ENCODE measurements around the gene LPAR1.

GRCh38 chr9:111030492-111030891 lies 7.8 kb downstream of the LPAR1 start:
- no peak for TF ChIP-seq BHLHE40 (IDR thresholded peaks at IDR 0.05; ENCODE audit: borderline replicate concordance)
- no peak for TF ChIP-seq TARDBP (IDR thresholded peaks at IDR 0.05)
- TF ChIP-seq ZNF384 (IDR thresholded peaks at IDR 0.05) = no peak
- TF ChIP-seq FOXA1 (IDR thresholded peaks at IDR 0.05) = no peak
- no peak for TF ChIP-seq ELF4 (IDR thresholded peaks at IDR 0.05)
- no peak for TF ChIP-seq PKNOX1 (IDR thresholded peaks at IDR 0.05)
- TF ChIP-seq SP1 (IDR thresholded peaks at IDR 0.05) = no peak
- no peak for TF ChIP-seq HDGF (IDR thresholded peaks at IDR 0.05; ENCODE audit: borderline replicate concordance)
- no peak for TF ChIP-seq FOXK2 (IDR thresholded peaks at IDR 0.05)
- no peak for TF ChIP-seq SUZ12 (IDR thresholded peaks at IDR 0.05)
- TF ChIP-seq LEF1 (IDR thresholded peaks at IDR 0.05; ENCODE audit: borderline replicate concordance) = no peak
- TF ChIP-seq NFRKB (IDR thresholded peaks at IDR 0.05) = no peak
